Transverse colon (tissue), 4 donors: Measurements from ENCODE around the gene PLXDC2.

Experiments
- CTCF ChIP-seq, 5 experiments: fragments of 200-600 bp in 3 of 5; fragments of 450-650 bp in 2 of 5; sonication (generic) in 3 of 5; IDR thresholded peaks; 1 replicate in 2 of 5; 2 replicates in 3 of 5; pipeline ENCODE4 v1.5.1; 2016 to 2017; ENCODE audit warnings: antibody characterized with exemption in 5 of 5, inconsistent platforms in 3 of 5, mild to moderate bottlenecking in 2 of 5, moderate library complexity in 1 of 5
- POLR2A ChIP-seq: fragments of 450-650 bp; IDR thresholded peaks from one replicate; pipeline ENCODE4 v1.6.1; 2016; ENCODE audit warnings: antibody characterized with exemption, mild to moderate bottlenecking, moderate library complexity
- POLR2AphosphoS5 ChIP-seq, 3 donors: sonication (generic); formaldehyde crosslinking; IDR thresholded peaks; one replicate each; pipeline ENCODE4 v1.6.1; 2016; ENCODE audit warnings: antibody characterized with exemption in 3 of 3

- TF ChIP-seq CTCF (IDR thresholded peaks at IDR 0.05) (no peak), POLR2A (no peak), POLR2AphosphoS5 (IDR thresholded peaks at IDR 0.05) (no peak)
These were observed 317.5 kb downstream of the PLXDC2 start for GRCh38 chr10:20133669-20134189.
